GM20000 (cell line): ENCODE measurements around the gene NF2.

Experiments
- DNase-seq: peaks from one replicate; pipeline ENCODE4 v3.0.0; 2012; ENCODE audit warnings: low spot score
- CTCF ChIP-seq: IDR thresholded peaks from 2 replicates; pipeline ENCODE4 v1.5.1; 2012; ENCODE audit warnings: mild to moderate bottlenecking, control low read depth; ENCODE audit errors: extremely low read depth, missing control alignments

NF2 gene

GRCh38 chr22:29634847-29635246 is 31.4 kb downstream of the NF2 start:
- no peak for TF ChIP-seq CTCF
- DNase-seq, result no peak

GRCh38 chr22:29635734-29636357 is 32.4 kb downstream of the NF2 start:
- TF ChIP-seq CTCF, result no peak
- peak; percentile 47 for DNase-seq

- no peak for DNase-seq
- TF ChIP-seq CTCF, result no peak
These were observed 33.3 kb downstream of the NF2 start for GRCh38 chr22:29636751-29637150.

GRCh38 chr22:29637181-29637580 is 33.7 kb downstream of the NF2 start:
- TF ChIP-seq CTCF, result no peak
- no peak for DNase-seq

GRCh38 chr22:29638678-29639077 is 35.2 kb downstream of the NF2 start:
- TF ChIP-seq CTCF, result no peak

GRCh38 chr22:29639096-29639495 is 35.7 kb downstream of the NF2 start:
- no peak for DNase-seq
- no peak for TF ChIP-seq CTCF

More at GRCh38 chr22:29638678-29639077, 35.2 kb downstream of the NF2 start:
- no peak for DNase-seq

- TF ChIP-seq CTCF, result no peak
- DNase-seq, result no peak
These were observed 37.7 kb downstream of the NF2 start for GRCh38 chr22:29641042-29641699.
